Measurements from ENCODE around the gene BCL11B. TPM values are rescaled to one million over a fixed set of nuclear protein-coding genes. Genes with fewer than 3 reads are reported as not detected.

BCL11B gene
- total RNA-seq, 1 donor from 2014 or later, result 0.16 TPM

DNA sequence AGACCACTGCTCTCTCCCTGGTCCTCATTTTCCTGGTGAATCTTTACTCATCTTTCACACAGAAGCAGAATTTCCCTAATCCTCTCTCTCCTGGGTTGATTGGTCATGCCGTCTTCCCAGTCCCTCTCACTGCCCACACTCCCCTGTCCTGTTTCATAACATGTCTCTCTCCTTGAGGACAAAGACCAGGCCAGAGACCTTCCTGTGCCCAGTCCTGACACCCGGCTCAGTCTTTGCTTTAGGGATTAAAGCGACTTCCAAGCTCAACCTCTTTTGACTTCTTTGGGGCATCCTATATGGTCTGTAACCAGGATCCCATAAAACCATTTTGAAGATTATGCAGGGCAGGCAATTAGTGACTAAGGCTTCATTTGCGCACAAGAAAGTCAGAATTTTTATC lies 105.5 kb downstream of the BCL11B start:
- Mint-ChIP-seq H3K36me3 (ENCODE audit: unreplicated experiment) (no peaks in the 10 kb centered on the region), H3K9me3 (ENCODE audit: unreplicated experiment) (peaks cover 3% of the 10 kb centered on the region), H3K4me3 (ENCODE audit: unreplicated experiment) (no peak overlapping the region), H3K27me3 (ENCODE audit: unreplicated experiment) (peaks cover 23% of the 10 kb centered on the region), H3K27ac (ENCODE audit: unreplicated experiment) (no peak overlapping the region), H3K4me1 (ENCODE audit: unreplicated experiment) (no peaks in the 10 kb centered on the region)
- peak; percentile 51 for DNase-seq (ENCODE audit: extremely low spot score, unreplicated experiment)
- TF ChIP-seq, protein P1, sequence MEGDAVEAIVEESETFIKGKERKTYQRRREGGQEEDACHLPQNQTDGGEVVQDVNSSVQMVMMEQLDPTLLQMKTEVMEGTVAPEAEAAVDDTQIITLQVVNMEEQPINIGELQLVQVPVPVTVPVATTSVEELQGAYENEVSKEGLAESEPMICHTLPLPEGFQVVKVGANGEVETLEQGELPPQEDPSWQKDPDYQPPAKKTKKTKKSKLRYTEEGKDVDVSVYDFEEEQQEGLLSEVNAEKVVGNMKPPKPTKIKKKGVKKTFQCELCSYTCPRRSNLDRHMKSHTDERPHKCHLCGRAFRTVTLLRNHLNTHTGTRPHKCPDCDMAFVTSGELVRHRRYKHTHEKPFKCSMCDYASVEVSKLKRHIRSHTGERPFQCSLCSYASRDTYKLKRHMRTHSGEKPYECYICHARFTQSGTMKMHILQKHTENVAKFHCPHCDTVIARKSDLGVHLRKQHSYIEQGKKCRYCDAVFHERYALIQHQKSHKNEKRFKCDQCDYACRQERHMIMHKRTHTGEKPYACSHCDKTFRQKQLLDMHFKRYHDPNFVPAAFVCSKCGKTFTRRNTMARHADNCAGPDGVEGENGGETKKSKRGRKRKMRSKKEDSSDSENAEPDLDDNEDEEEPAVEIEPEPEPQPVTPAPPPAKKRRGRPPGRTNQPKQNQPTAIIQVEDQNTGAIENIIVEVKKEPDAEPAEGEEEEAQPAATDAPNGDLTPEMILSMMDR (IDR thresholded peaks at IDR 0.05), result no peak

DNA sequence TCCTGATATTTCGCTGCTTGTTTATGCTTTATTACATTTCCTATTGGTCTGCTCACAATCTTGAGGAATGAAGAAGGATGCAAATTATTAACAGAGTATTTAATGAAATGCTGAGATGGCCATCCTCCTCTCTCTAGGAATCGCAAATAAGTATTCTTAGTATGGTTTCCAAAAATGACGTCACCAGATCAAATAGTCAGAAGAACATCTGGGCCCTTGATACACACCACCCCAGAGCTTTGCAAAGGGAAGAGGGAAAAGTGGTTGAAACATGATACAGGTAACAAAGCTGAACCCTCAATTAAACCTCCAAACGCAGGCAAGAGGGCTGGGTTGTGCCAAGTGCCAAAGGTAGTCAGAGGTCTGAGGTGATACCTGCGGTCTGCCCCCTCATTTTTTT lies 107.3 kb downstream of the BCL11B start:
- Mint-ChIP-seq H3K27me3 (ENCODE audit: unreplicated experiment) (peaks cover 23% of the 10 kb centered on the region), H3K27ac (ENCODE audit: unreplicated experiment) (no peak overlapping the region), H3K4me1 (ENCODE audit: unreplicated experiment) (no peaks in the 10 kb centered on the region), H3K36me3 (ENCODE audit: unreplicated experiment) (no peaks in the 10 kb centered on the region), H3K9me3 (ENCODE audit: unreplicated experiment) (peaks cover 4% of the 10 kb centered on the region), H3K4me3 (ENCODE audit: unreplicated experiment) (no peak overlapping the region)
- no peak for DNase-seq (ENCODE audit: extremely low spot score, unreplicated experiment)
- TF ChIP-seq, protein P1 (IDR thresholded peaks at IDR 0.05), result no peak

DNA sequence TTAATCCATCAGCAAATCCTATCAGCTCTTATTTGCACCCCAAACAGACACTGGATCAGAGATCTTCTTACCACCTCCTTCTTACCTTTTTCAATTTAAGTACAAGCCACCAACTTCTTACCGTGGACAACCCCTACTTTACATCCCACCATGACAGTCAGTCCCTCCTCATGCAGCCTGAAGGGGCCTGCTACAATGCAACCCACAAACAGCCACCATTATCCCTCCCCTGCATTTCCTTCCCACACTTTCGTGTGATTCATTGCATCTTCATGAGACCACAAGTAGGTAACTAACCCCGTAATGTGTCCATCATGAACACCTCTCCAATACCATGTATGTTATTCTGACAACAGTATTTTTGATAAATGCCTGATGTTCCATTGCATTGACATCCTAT lies 108.6 kb downstream of the BCL11B start:
- TF ChIP-seq, protein P1 (IDR thresholded peaks at IDR 0.05), result no peak
- H3K36me3 Mint-ChIP-seq (ENCODE audit: unreplicated experiment), result no peaks in the 10 kb centered on the region
- peaks cover 22% of the 10 kb centered on the region for H3K27me3 Mint-ChIP-seq (ENCODE audit: unreplicated experiment)
- peaks cover 4% of the 10 kb centered on the region for H3K9me3 Mint-ChIP-seq (ENCODE audit: unreplicated experiment)
- peak; percentile 21 for DNase-seq (ENCODE audit: extremely low spot score, unreplicated experiment)
- H3K4me3 Mint-ChIP-seq (ENCODE audit: unreplicated experiment), result no peak overlapping the region
- no peak overlapping the region for H3K27ac Mint-ChIP-seq (ENCODE audit: unreplicated experiment)
- no peaks in the 10 kb centered on the region for H3K4me1 Mint-ChIP-seq (ENCODE audit: unreplicated experiment)

DNA sequence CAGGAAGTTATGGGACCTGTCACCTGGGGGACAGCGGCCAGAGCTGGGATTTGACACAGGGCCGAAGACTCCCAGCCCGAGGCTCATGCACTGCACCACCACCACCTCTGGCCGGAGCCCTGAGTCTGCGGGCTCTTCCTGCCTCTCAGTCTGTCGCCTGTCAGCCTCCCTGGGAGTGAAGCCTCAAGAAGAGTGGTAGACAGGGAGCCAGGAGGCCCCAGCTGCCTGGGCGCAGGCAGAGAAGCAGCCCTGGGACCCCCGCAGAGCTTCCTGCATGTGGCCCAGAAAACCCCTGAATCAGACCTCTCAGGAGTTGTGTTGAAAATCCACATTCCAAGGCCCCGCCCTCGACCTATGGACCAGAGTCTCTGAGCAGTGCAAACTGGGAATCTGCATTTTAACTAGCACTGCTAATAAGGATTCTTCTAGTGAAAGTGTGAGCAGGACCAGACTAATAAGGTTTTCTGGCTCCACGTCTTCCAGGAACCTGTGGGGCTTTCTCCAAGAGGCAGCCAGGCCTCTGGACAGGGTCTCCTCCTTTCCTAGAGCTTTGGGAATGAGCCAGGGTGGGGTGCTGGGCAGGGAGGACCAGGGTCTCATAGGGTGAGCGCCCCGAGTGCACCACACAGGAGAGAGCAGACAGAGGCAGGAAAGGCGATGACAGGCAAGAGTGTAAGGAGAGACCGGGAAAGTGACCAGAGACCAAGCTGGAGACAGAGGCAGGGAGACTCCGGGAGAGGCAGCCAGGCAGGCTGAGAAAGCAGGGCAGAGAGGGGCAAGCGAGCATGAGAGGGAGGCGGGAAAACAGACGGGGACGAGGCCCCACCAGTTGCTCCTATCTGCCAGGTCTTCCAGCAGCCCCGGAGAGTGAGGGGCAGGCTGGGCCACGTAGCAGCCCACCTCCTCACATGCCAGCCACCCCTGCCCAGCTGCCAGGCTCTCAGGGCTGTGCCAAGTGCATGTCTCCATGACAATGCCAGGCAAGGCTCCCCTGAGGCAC lies 112.4 kb downstream of the BCL11B start:
- Mint-ChIP-seq H3K36me3 (ENCODE audit: unreplicated experiment) (no peaks in the 10 kb centered on the region), H3K27ac (ENCODE audit: unreplicated experiment) (no peak overlapping the region), H3K4me1 (ENCODE audit: unreplicated experiment) (no peaks in the 10 kb centered on the region), H3K9me3 (ENCODE audit: unreplicated experiment) (peaks cover 4% of the 10 kb centered on the region), H3K4me3 (ENCODE audit: unreplicated experiment) (no peak overlapping the region), H3K27me3 (ENCODE audit: unreplicated experiment) (peaks cover 18% of the 10 kb centered on the region)
- TF ChIP-seq, protein P1 (IDR thresholded peaks at IDR 0.05), result no peak
- DNase-seq (ENCODE audit: extremely low spot score, unreplicated experiment), result peak; percentile 81

DNA sequence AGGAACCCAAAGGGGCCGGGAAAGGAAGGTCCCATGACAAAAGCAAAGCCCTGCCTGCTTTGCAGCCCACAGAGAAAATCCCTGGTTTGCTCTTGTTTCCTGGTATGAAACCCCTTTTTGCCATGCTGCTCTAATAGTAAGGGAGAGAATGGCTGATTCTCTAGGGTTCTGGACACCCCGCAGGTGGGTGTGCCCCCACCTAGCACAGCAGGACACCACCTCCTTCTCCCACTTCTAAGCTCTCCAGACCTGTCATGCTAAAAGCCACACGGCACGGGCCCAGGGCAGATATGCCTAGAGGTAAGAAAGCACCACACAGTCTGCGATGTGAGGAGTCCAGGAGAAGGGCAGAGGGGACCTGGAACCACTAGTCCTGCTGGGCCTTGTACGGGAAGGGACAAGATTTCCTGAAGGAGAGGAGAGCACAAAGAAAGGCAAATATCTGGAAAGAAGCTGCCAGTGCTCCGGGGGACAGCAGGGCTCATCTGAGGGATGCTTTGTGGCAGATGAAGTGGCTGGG lies 113.3 kb downstream of the BCL11B start:
- no peaks in the 10 kb centered on the region for H3K36me3 Mint-ChIP-seq (ENCODE audit: unreplicated experiment)
- H3K27ac Mint-ChIP-seq (ENCODE audit: unreplicated experiment), result no peak overlapping the region
- H3K27me3 Mint-ChIP-seq (ENCODE audit: unreplicated experiment), result peaks cover 26% of the 10 kb centered on the region
- no peaks in the 10 kb centered on the region for H3K4me1 Mint-ChIP-seq (ENCODE audit: unreplicated experiment)
- H3K4me3 Mint-ChIP-seq (ENCODE audit: unreplicated experiment), result no peak overlapping the region
- H3K9me3 Mint-ChIP-seq (ENCODE audit: unreplicated experiment), result peaks cover 4% of the 10 kb centered on the region
- DNase-seq (ENCODE audit: extremely low spot score, unreplicated experiment), result peak; percentile 75
- TF ChIP-seq, protein P1 (IDR thresholded peaks at IDR 0.05), result no peak
